Measurements from ENCODE around the gene RPS6KB1. TPM values are rescaled to one million over a fixed set of nuclear protein-coding genes. Genes with fewer than 3 reads are reported as not detected.
"Not testable (repeated sequence)": the region's sequence is repeated elsewhere in the genome, so short reads cannot be mapped to it uniquely, and the experiment has no call there.

RPS6KB1 gene
- total RNA-seq, 1 donor from 2014 or later, result 29.0 TPM

- Histone ChIP-seq H3K4me1 (peaks cover 18% of the 10 kb centered on the region), H3K27me3 (ENCODE audit: low read depth) (no peaks in the 10 kb centered on the region), H3K9me3 (no peaks in the 10 kb centered on the region), H3K36me3 (no peaks in the 10 kb centered on the region), H3K4me3 (peak overlapping the region; percentile 90), H3K27ac (peak overlapping the region; percentile 96)
- no peak for DNase-seq
- intact Hi-C loops (cut with DNase I), result no loop called here
- ATAC-seq, result peak; percentile 63 to 70
- TF ChIP-seq CTCF (IDR thresholded peaks at IDR 0.05), result no peak
Measured at GRCh38 chr17:59963738-59964481, 71.0 kb downstream of the RPS6KB1 start.

GRCh38 chr17:59964482-59965328 is 71.8 kb downstream of the RPS6KB1 start, which contains the start of gene RNFT1:
Gene RNFT1, minus strand, starts transcription at chr17:59964740. Its CDS starts 77 bp downstream, at chr17:59964663.
- H3K36me3 ChIP-seq, result no peaks in the 10 kb centered on the region
- H3K4me3 ChIP-seq, result peak within 1 kb of the TSS; percentile 90
- no peaks in the 10 kb centered on the region for H3K27me3 ChIP-seq (ENCODE audit: low read depth)
- peak within 1 kb of the TSS; percentile 96 for H3K27ac ChIP-seq
- no peaks in the 10 kb centered on the region for H3K9me3 ChIP-seq
- TF ChIP-seq CTCF (IDR thresholded peaks at IDR 0.05), result no peak
- intact Hi-C loops (cut with DNase I), result no loop called here
- ATAC-seq (peak; percentile 99), DNase-seq (peak; percentile 96)
- peaks cover 18% of the 10 kb centered on the region for H3K4me1 ChIP-seq

- not testable (repeated sequence) for ATAC-seq
Measured at GRCh38 chr17:59971771-59972170, 78.8 kb downstream of the RPS6KB1 start.

GRCh38 chr17:59972778-59973177 is 79.9 kb downstream of the RPS6KB1 start:
- Histone ChIP-seq H3K4me1 (no peaks in the 10 kb centered on the region), H3K27ac (no peak overlapping the region), H3K27me3 (ENCODE audit: low read depth) (no peaks in the 10 kb centered on the region), H3K36me3 (no peaks in the 10 kb centered on the region), H3K4me3 (no peak overlapping the region), H3K9me3 (no peaks in the 10 kb centered on the region)
- ATAC-seq (no peak), DNase-seq (no peak)
- TF ChIP-seq CTCF (IDR thresholded peaks at IDR 0.05), result no peak
- intact Hi-C loops (cut with DNase I), result no loop called here

More at GRCh38 chr17:59971771-59972170, 78.8 kb downstream of the RPS6KB1 start:
- H3K4me1 ChIP-seq; H3K9me3 ChIP-seq; intact Hi-C loops (cut with DNase I); H3K36me3 ChIP-seq; DNase-seq; H3K27ac ChIP-seq; H3K4me3 ChIP-seq; H3K27me3 ChIP-seq (ENCODE audit: low read depth): not testable (repeated sequence)

GRCh38 chr17:59973483-59973882 is 80.6 kb downstream of the RPS6KB1 start:
- H3K9me3 ChIP-seq; DNase-seq; H3K36me3 ChIP-seq; ATAC-seq; H3K27ac ChIP-seq; intact Hi-C loops (cut with DNase I); H3K4me3 ChIP-seq; H3K4me1 ChIP-seq; H3K27me3 ChIP-seq (ENCODE audit: low read depth): not testable (repeated sequence)

- DNase-seq; intact Hi-C loops (cut with DNase I); H3K27ac ChIP-seq; H3K4me3 ChIP-seq; ATAC-seq; H3K9me3 ChIP-seq; H3K4me1 ChIP-seq; H3K36me3 ChIP-seq; H3K27me3 ChIP-seq (ENCODE audit: low read depth): not testable (repeated sequence)
Measured at GRCh38 chr17:59975166-59975565, 82.2 kb downstream of the RPS6KB1 start.

GRCh38 chr17:59996608-59997007 is 103.7 kb downstream of the RPS6KB1 start:
- DNase-seq; H3K27me3 ChIP-seq (ENCODE audit: low read depth); H3K27ac ChIP-seq; intact Hi-C loops (cut with DNase I); H3K36me3 ChIP-seq; H3K4me3 ChIP-seq; H3K4me1 ChIP-seq; H3K9me3 ChIP-seq; ATAC-seq: not testable (repeated sequence)

Other genes with a start within 250 kb of the RPS6KB1 start
- 16.7 TPM for gene PTRH2, start 185.7 kb upstream of the RPS6KB1 start, total RNA-seq
- gene VMP1, start 185.5 kb upstream of the RPS6KB1 start, total RNA-seq, result 176 TPM
- 14.7 TPM for gene TUBD1, start 178 bp upstream of the RPS6KB1 start, total RNA-seq
- gene RNFT1, start 71.6 kb downstream of the RPS6KB1 start, total RNA-seq, result 39.5 TPM
- 28.2 TPM for gene HEATR6, start 185.8 kb downstream of the RPS6KB1 start, total RNA-seq

Measured in lower lobe of right lung (tissue), 2 donors.